Esophagus muscularis mucosa (tissue), 4 donors: ENCODE data around the gene PTGFRN. TPM values are rescaled to one million over a fixed set of nuclear protein-coding genes. Genes with fewer than 3 reads are reported as not detected.

ENCODE experiments used
- DNase-seq: peaks from one replicate; pipeline ENCODE4 v3.0.0-alpha.2; 2017; ENCODE audit errors: extremely low spot score
- H3K27ac ChIP-seq, 4 donors: fragments of 200-600 bp; sonication (generic); replicated peaks in 1 of 4; 1 replicate in 3 of 4; 2 replicates in 1 of 4; pipeline ENCODE4 v1.5.1; 2016 to 2019; ENCODE audit warnings: mild to moderate bottlenecking in 1 of 4
- H3K27me3 ChIP-seq, 4 donors: fragments of 200-600 bp; sonication (generic); one replicate each; pipeline versions ENCODE4 v1.5.1 to v1.6.0; 2016 to 2019
- H3K36me3 ChIP-seq, 4 donors: fragments of 200-600 bp; sonication (generic); one replicate each; pipeline ENCODE4 v1.5.1; 2016 to 2019
- H3K4me1 ChIP-seq, 4 donors: fragments of 200-600 bp; sonication (generic); one replicate each; pipeline ENCODE4 v1.5.1; 2016 to 2019
- H3K4me3 ChIP-seq, 4 donors: fragments of 200-600 bp; sonication (generic); 1 replicate in 2 of 4; 2 replicates in 2 of 4; pipeline ENCODE4 v1.5.1; 2016 to 2019; ENCODE audit warnings: mild to moderate bottlenecking in 4 of 4, moderate library complexity in 1 of 4
- H3K9me3 ChIP-seq, 4 donors: fragments of 200-600 bp; sonication (generic); 1 replicate in 3 of 4; 2 replicates in 1 of 4; pipeline ENCODE4 v1.5.1; 2016 to 2019
- CTCF ChIP-seq, 3 experiments: fragments of 200-600 bp in 2 of 3; fragments of 450-650 bp in 1 of 3; sonication (generic) in 2 of 3; IDR thresholded peaks; one replicate each; pipeline ENCODE4 v1.5.1; 2017 to 2019; ENCODE audit warnings: antibody characterized with exemption in 3 of 3, mild to moderate bottlenecking in 2 of 3, moderate library complexity in 1 of 3
- EP300 ChIP-seq: sonication (generic); formaldehyde crosslinking; IDR thresholded peaks from one replicate; pipeline ENCODE4 v1.6.1; 2017; ENCODE audit warnings: antibody characterized with exemption
- POLR2A ChIP-seq: fragments of 450-650 bp; IDR thresholded peaks from one replicate; pipeline ENCODE4 v1.6.1; 2017; ENCODE audit warnings: antibody characterized with exemption, moderate library complexity, mild to moderate bottlenecking, low read depth
- POLR2AphosphoS5 ChIP-seq, 2 donors: sonication (generic); formaldehyde crosslinking; IDR thresholded peaks; one replicate each; pipeline ENCODE4 v1.6.1; 2017; ENCODE audit warnings: antibody characterized with exemption in 2 of 2
- WGBS: methylation state at CpG from one replicate; pipeline ENCODE4 v1.1.5; 2018; 5-methylcytosine and 5-hydroxymethylcytosine counted together
- intact Hi-C: fragments of 100-400 bp; cut with DNase I; formaldehyde crosslinking; loops from one replicate; pipeline ENCODE4 v1.15.1; 2023
- total RNA-seq, 4 donors: library from RNA; depleted of rRNA; stranded (reverse); fragments of >200 nt; gene quantifications; one replicate each; pipeline versions ENCODE4 v1.1.0 to v1.2.1, GENCODE V29; 2016

Gene PTGFRN
- total RNA-seq, 4 donors from 2014 or later: 69.1 to 150 (median 106) TPM

DNA sequence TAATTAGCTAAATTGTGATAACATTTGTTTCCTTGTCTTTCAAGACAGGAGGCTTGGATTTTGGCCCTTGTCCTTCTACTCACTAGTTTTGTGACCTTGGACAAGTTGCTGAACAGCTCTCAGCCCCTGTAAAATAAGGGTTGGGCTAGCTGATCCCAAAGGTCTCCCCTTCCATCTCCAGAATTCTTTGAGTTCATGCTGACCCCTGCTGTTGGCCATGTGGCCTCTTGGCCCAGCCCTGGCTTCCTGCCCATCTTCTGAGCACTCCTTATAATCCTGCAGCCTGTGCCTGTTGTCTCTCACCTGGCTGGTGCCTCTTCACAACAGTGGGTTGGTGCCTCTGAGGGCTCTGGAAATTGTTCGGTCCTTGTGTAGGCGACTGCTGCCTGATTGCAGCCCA is 10.1 kb downstream of the PTGFRN start:
- H3K36me3 ChIP-seq: no peaks in the 10 kb centered on the region
- H3K4me3 ChIP-seq: no peak overlapping the region
- H3K27ac ChIP-seq: no peak overlapping the region
- no peaks in the 10 kb centered on the region for H3K9me3 ChIP-seq
- TF ChIP-seq EP300: no peak
- WGBS: 82% methylated on average over 2 of the region's 2 CpGs
- intact Hi-C loops: loop anchor here (10.0 kb wide), 1 partner anchor 65 kb away; no protein-coding TSS in a partner anchor
- no peaks in the 10 kb centered on the region for H3K27me3 ChIP-seq
- H3K4me1 ChIP-seq: peaks cover 37 to 90% (median 63%) of the 10 kb centered on the region in 4 donors
- no peak for DNase-seq

GRCh38 chr1:116920211-116920610 is 10.5 kb downstream of the PTGFRN start:
- no peaks in the 10 kb centered on the region for H3K27me3 ChIP-seq
- intact Hi-C loops: no loop called here
- no peaks in the 10 kb centered on the region for H3K9me3 ChIP-seq
- H3K4me1 ChIP-seq: peaks cover 37 to 90% (median 59%) of the 10 kb centered on the region in 4 donors
- H3K36me3 ChIP-seq: no peaks in the 10 kb centered on the region
- WGBS: 89% methylated on average over 1 of the region's 1 CpG
- no peak for DNase-seq
- no peak overlapping the region for H3K4me3 ChIP-seq
- H3K27ac ChIP-seq: no peak overlapping the region
- TF ChIP-seq CTCF (IDR thresholded peaks at IDR 0.05): no peak
- TF ChIP-seq EP300: no peak
- no peak for TF ChIP-seq POLR2AphosphoS5 (IDR thresholded peaks at IDR 0.05)

DNA sequence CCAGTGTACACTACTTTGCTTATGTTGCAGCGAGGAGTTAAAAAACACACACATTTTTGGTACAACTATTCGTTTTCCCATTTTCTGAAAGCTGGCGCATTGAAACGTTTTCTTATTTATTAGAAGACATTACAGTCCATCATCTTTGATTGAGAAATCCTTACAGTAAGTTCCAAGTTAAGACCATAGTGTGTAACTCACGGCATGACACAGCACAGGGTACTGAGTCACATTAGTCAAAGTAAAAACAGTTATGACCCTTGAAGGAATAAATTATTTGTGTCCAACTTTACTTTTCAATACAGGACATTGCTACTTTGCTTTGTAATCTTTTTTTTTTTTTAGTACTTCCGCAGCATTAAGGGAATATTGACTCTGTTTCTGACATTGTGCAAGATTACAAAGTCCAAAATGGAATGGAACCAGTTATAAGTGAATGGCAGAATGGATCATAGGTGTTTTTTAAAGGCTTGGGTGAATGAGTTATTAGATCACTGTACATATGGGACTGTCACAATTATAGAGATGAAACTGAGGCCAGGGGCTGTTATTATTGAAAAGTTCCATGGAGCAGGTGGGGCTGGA is 11.7 kb downstream of the PTGFRN start:
- WGBS: 83% methylated on average over 6 of the region's 6 CpGs
- TF ChIP-seq POLR2AphosphoS5 (IDR thresholded peaks at IDR 0.05) (no peak), EP300 (no peak), POLR2A (no peak), CTCF (IDR thresholded peaks at IDR 0.05) (no peak)
- Histone ChIP-seq H3K36me3 (no peaks in the 10 kb centered on the region), H3K4me3 (no peak overlapping the region), H3K4me1 (peaks cover 29 to 79% (median 48%) of the 10 kb centered on the region in 4 donors), H3K27ac (no peak overlapping the region), H3K9me3 (no peaks in the 10 kb centered on the region), H3K27me3 (no peaks in the 10 kb centered on the region)
- intact Hi-C loops: no loop called here
- no peak for DNase-seq

GRCh38 chr1:116921937-116922336 is 12.2 kb downstream of the PTGFRN start:
- Histone ChIP-seq H3K4me1 (peaks cover 23 to 79% (median 42%) of the 10 kb centered on the region in 4 donors), H3K9me3 (no peaks in the 10 kb centered on the region), H3K36me3 (no peaks in the 10 kb centered on the region), H3K4me3 (no peak overlapping the region), H3K27ac (no peak overlapping the region), H3K27me3 (no peaks in the 10 kb centered on the region)
- TF ChIP-seq POLR2A (no peak), EP300 (no peak), CTCF (IDR thresholded peaks at IDR 0.05) (no peak), POLR2AphosphoS5 (IDR thresholded peaks at IDR 0.05) (no peak)
- intact Hi-C loops: no loop called here
- DNase-seq: no peak
- 90% methylated on average over 5 of the region's 5 CpGs for WGBS

- DNase-seq: no peak
- 58% methylated on average over 8 of the region's 8 CpGs for WGBS
- Histone ChIP-seq H3K4me3 (no peak overlapping the region), H3K27me3 (no peaks in the 10 kb centered on the region), H3K36me3 (no peaks in the 10 kb centered on the region), H3K27ac (no peak overlapping the region), H3K4me1 (peaks cover 18 to 79% (median 30%) of the 10 kb centered on the region in 4 donors), H3K9me3 (no peaks in the 10 kb centered on the region)
- TF ChIP-seq POLR2A (no peak), EP300 (no peak), CTCF (IDR thresholded peaks at IDR 0.05) (no peak), POLR2AphosphoS5 (IDR thresholded peaks at IDR 0.05) (no peak)
- intact Hi-C loops: no loop called here
Observed at GRCh38 chr1:116923421-116923820, 13.7 kb downstream of the PTGFRN start.
